Activated T-helper 9 cell treated with anti-CD3 and anti-CD28 coated beads, Interleukin-2, amount 50 U/mL, for 16 hours (primary cell): ENCODE measurements around the gene FNIP2.
"Not testable (repeated sequence)": the region's sequence is repeated elsewhere in the genome, so short reads cannot be mapped to it uniquely, and the experiment has no call there.

Source experiments
- DNase-seq: peaks from one replicate; pipeline ENCODE4 v3.0.0-alpha.2; 2020; ENCODE audit warnings: low read depth

The FNIP2 gene

GRCh38 chr4:158915683-158916241 is 146.9 kb downstream of the FNIP2 start:
- DNase-seq = no peak

GRCh38 chr4:158920452-158920996 is 151.7 kb downstream of the FNIP2 start:
- DNase-seq = not testable (repeated sequence)

- DNase-seq = not testable (repeated sequence)
Observed at GRCh38 chr4:158927774-158928173, 158.9 kb downstream of the FNIP2 start.

- DNase-seq = no peak
Observed at GRCh38 chr4:158929939-158930638, 161.3 kb downstream of the FNIP2 start.

- DNase-seq = no peak
Observed at GRCh38 chr4:158930639-158930972, 161.8 kb downstream of the FNIP2 start.

GRCh38 chr4:158933236-158933635 is 164.4 kb downstream of the FNIP2 start:
- DNase-seq = no peak

- DNase-seq = no peak
Observed at GRCh38 chr4:158934996-158935669, 166.3 kb downstream of the FNIP2 start.

- no peak for DNase-seq
Observed at GRCh38 chr4:158936238-158936637, 167.4 kb downstream of the FNIP2 start.

- DNase-seq = no peak
Observed at GRCh38 chr4:158938220-158939044, 169.6 kb downstream of the FNIP2 start.

- no peak for DNase-seq
Observed at GRCh38 chr4:158940271-158940670, 171.4 kb downstream of the FNIP2 start.

GRCh38 chr4:158941321-158941720 is 172.5 kb downstream of the FNIP2 start:
- no peak for DNase-seq

- DNase-seq = no peak
Observed at GRCh38 chr4:158941895-158942294, 173.1 kb downstream of the FNIP2 start.

GRCh38 chr4:158945529-158946108 is 176.8 kb downstream of the FNIP2 start:
- no peak for DNase-seq

- DNase-seq = no peak
Observed at GRCh38 chr4:158946825-158947224, 178.0 kb downstream of the FNIP2 start.

GRCh38 chr4:158948071-158948470 is 179.2 kb downstream of the FNIP2 start:
- no peak for DNase-seq

- no peak for DNase-seq
Observed at GRCh38 chr4:158949099-158949498, 180.3 kb downstream of the FNIP2 start.

- not testable (repeated sequence) for DNase-seq
Observed at GRCh38 chr4:158952221-158952774, 183.5 kb downstream of the FNIP2 start.

- DNase-seq = not testable (repeated sequence)
Observed at GRCh38 chr4:158956345-158956744, 187.5 kb downstream of the FNIP2 start.

GRCh38 chr4:158956918-158957317 is 188.1 kb downstream of the FNIP2 start:
- not testable (repeated sequence) for DNase-seq
